Frontal cortex (tissue), 4 donors: ENCODE measurements around the gene HLA-DQB1. TPM values are rescaled to one million over a fixed set of nuclear protein-coding genes. Genes with fewer than 3 reads are reported as not detected.
"Not testable (repeated sequence)": the region's sequence is repeated elsewhere in the genome, so short reads cannot be mapped to it uniquely, and the experiment has no call there.

Experiments used
- DNase-seq, 2 donors: peaks; one replicate each; pipeline ENCODE4 v3.0.0; 2012; ENCODE audit warnings: low spot score in 2 of 2
- FAIRE-seq: peaks from 2 replicates; lab custom pipeline; 2012; peaks lifted over from hg19 to GRCh38; lab: Jason Lieb, UNC
- total RNA-seq: library from RNA; depleted of rRNA; stranded (reverse); fragments of >200 nt; gene quantifications from one replicate; pipeline ENCODE4 v1.2.3, GENCODE V29; 2014
- donor health status: control.
- donor health status: control.
- donor health status: control.

HLA-DQB1 gene
- total RNA-seq, 1 donor from 2014 or later: 0.41 TPM

DNA sequence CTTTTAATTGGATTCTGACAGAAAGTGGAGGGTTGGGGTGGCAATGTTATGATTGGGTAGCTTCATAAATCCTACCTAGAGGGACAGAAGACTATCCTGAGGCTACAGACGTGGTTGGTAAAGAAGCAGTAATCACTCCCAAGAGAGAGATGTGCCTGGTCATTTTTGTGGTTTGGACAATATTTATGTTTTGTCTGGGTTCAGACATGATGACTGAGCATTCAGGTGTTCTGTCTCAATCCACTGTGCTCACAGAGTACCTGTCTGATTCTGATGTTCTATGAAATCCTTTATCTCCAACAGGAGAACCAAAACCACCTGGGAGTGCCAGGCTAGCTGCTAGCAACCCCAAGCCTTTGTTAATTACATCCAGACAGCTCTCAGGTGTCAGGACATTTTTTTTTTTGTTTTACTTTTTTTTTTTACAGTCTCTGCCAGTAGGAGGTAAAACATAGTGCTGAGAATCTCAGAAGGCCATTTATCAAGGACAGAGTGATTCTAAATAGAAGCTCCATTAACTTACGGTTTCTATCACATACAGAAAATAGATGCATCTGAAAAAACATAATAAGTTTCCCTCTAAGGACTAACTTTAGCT, 30.8 kb downstream of the HLA-DQB1 start:
- DNase-seq: no peak
- FAIRE-seq: no peak

DNA sequence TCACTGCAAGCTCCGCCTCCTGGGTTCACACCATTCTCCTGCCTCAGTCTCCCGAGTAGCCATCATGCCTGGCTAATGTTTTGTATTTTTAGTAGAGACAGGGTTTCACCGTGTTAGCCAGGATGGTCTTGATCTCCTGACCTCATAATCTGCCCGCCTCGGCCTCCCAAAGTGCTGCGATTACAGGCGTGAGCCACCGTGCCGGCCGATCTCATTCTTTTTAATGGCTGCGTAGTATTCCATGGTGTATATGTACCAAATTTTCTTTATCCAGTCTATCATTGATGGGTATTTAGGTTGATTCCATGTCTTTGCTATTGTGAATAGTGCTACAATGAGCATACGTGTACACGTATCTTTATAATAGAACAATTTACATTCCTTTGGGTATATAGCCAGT, 36.7 kb downstream of the HLA-DQB1 start:
- not testable (repeated sequence) for DNase-seq, FAIRE-seq

DNA sequence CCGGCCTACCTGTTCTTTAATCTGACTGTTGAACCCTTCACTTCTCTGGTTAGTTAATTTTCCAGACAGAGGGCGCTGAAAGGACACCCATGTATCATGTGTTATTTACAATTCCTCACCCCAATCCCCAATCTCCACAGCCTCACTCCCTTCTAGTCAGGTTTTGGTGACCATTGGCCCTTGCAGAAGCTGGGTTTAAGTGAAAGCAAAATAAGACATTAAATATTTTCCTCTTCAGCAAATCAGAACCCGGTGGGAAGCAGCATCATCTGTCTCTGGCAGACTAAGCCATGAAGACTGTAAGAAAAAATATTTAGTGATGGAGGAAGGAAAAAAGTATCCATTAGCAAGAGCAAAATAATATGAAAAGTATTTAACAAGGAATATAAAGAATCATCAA, 38.6 kb downstream of the HLA-DQB1 start:
- DNase-seq (peak in 1 of 2 donors; percentile 33), FAIRE-seq (no peak)

DNA sequence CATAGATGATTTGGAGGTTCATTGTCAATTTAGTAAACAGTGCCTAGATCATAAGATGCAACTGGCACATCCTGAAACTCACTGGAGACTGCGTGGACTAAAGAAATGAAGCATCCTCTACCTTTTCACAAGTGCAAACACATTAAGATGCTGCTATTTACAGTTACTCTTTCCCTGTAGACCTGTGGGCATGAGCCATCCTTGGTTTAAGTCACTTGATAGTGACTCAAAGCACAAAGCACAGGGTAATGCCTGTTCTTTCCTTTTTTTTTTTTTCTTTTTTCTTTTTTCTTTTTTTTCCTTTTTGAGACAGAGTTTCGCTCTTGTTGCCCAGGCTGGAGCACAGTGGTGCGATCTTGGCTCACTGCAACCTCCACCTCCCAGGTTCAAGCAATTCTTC, 39.2 kb downstream of the HLA-DQB1 start:
- FAIRE-seq (no peak), DNase-seq (no peak)

DNA sequence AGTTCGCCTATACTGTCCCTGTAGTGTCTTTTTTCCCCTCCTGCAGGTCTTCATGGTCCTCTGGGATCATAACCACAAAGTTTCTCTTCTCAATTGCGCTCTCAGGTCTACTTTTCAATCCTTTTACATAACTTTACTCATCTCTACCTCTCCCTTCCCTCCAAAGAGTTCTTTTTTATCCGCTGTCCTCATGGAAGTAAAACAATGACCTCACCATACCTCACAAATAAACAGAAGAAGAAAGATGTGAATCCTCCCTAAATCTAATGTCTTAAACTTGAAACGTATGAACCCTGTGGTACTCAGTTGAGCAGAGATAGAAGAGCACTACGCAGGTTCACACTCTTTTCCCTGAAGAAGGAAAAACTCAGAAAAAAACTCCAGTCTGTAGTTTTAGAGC, 41.3 kb downstream of the HLA-DQB1 start:
- FAIRE-seq (no peak), DNase-seq (no peak)

DNA sequence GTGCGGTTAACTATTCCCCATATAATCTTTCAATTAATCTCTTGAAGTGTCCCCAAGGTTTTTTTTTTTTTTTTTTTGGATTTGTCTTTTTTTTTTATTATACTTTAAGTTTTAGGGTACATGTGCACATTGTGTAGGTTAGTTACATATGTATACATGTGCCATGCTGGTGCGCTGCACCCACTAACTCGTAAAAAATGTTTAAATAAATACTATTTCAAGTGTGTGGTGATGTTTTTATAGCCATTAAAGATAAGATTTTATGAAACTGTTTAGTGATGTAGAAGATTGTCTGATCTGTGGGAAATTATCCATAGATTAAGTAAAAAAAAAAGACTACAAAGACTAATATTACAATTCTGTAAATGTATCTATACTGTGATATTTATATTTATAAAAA, 41.9 kb downstream of the HLA-DQB1 start:
- FAIRE-seq (no peak), DNase-seq (no peak)

DNA sequence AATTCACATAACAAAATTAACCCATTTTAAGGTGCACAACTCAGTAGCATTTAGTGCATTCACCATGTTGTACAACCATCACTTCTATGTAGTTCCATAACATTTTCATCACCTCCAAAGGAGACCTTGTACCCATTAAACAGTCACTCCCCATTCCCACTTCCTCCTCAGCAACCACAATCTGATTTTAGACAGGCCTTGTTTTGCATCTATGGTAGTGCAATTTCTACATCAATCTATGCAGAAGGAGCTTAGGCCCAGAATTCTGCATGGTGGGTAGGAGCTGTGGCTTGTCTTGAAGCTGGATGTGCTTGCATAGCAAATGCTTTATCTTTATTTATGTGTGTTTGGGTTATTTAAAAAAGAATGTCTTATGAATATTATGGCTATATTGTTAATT, 42.8 kb downstream of the HLA-DQB1 start:
- DNase-seq (no peak), FAIRE-seq (no peak)

DNA sequence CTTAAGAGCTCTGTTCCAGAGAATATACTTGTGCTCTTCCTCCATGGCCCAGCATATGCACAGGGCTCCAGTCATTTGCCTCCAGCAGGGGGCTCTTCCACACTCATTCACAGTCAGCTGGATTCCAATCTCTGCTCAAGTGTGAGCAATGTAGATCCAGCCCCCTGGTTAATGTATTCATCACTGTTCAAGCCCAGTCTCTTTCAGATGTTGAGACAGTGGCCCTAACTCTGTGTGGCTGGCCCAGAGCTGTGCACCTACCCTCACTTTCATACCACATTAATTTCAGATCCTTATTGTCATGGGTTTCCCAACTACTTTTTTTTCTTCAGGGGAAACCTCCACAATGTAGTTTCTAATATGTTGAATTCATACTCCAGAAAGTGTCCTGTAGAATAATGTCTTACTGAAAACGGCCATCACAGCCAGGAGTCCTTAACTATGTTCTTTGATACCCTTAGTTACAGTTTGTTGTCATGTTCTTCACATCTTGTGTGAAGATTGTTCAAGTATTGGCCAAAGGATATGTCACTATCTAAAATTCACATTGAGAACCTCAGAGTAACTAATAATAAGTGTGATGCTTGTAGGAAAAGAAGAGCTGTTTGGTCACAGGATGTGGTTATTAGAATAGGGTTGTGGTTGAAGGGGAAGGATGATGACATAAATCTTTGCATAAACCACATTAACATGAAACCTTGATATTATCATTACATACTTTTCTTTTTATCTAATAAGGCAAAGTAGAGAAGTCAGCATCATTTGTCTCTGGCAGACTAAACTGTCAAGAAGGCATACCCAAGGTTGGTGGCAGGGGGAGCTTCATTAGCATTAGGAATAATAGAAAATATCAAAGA, 43.7 kb downstream of the HLA-DQB1 start:
- DNase-seq (no peak), FAIRE-seq (no peak)

DNA sequence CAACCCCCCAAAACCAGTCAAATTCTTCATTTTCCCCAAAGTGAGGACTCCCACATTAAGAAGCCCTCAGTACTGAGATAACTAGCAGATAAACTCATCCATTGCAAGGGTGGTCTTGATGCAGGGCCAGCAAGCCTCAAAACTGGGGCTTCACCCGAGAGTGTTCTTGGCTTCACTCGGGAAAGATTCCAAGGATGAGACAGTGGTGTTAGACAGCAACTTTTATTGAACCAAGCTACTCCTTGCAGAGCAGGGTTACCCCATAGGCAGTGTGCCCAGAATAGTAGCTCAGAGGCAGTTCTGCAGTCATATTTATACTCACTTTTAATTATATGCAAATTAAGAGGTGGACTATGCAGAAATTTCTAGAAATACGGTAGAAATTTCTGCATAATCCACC, 45.1 kb downstream of the HLA-DQB1 start:
- no peak for FAIRE-seq
- no peak for DNase-seq

DNA sequence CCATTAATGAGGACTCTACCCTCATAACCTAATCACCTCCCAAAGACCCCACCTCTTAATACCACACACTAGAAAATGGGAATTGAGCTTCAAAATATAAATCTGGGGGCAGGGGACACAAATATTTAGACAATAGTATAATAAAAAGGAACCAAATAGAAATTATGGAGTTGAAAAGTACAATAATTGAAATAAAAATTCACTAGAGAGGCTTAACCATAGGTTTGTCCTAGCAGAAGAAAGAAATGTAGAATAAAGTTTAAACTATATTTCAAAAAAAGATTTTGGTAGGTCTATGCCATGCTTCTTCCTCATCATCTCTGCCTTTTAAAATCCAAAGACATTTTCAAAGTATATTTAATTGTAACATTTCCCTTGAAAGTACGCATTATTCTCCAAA, 48.7 kb downstream of the HLA-DQB1 start:
- no peak for FAIRE-seq

DNA sequence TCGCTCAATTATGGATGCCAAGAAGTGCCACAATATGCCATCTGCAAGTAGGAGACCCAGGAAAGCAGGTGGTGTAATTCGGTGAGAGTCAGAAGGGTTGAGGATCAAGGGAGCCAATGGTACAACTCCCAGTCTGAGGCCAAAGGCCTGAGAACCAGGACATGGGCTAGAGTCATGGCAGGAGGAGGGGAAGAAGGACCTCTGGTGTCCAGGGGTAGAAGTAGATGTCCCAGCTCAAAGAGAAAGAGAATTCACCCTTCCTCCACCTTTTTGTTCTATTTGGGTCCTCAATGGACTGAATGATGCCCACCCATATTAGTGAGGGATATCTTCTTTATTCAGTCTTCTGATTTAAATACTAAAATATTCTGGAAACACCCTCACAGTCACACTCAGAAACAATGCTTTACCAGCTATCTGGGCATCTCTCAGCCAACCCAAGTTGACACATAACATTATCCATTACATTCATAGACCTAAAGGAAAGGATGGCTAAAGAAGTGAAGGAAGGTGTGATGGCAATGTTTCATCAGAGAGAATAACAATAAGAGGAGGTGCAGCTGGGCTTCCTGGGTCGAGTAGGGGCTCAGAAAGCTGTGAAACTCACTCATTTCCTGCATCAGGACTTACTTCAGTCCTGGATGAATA, 50.4 kb downstream of the HLA-DQB1 start:
- FAIRE-seq: no peak

More for the DNA sequence above, 48.7 kb downstream of the HLA-DQB1 start:
- no peak for DNase-seq

DNA sequence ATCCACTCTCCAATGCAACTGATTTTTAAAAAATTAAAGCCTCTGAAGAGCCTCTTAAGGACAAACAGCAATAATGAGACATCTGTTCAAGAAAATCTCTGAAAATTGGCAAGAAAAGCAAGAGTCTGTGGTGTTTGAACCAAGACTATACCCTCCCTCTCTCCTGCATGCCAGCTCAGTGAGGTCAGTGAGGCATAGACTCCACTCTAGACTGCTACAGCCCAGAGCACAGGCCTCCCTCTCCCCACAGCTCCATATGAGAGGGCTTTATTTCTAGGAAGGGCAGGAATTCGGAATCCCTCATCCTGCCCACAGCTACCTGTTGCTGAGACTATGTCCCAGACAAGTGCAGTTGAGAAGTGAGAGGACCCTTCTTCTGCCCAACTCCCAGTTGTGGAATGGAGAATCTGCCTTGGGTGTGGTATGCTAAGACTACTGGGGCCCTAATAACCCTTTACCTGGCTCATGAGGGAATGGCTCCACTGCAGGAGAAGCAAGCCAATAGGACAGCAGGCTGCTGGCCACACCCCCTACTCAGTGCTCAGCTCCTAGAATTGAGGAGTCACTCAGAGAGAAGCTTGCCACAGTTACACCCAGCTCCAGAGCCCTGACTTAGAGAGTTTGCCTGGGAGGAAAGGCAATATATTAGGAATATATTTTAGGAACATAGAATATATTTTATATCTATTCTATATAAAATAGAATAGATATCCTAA, 51.9 kb downstream of the HLA-DQB1 start:
- DNase-seq (no peak), FAIRE-seq (no peak)

More for the DNA sequence above, 50.4 kb downstream of the HLA-DQB1 start:
- no peak for DNase-seq

DNA sequence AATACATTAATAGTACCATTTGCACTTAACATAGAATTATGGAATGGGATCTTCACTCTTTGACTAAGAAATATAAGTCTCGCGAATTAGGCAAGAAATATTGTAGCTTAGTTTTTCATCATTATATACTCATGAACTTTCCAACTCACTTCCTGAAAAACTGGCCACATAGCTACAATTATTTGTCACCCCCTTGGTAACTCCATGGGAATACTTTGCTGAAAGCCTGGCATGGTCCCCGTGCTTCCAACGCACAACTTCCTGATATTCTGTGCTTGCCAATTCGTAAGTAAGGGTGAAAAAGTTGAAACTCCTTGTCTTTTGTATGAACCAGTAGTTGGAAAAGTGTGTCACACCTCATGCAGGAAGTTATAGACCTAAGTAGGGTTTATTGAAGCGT, 53.0 kb downstream of the HLA-DQB1 start:
- DNase-seq (no peak), FAIRE-seq (no peak)

DNA sequence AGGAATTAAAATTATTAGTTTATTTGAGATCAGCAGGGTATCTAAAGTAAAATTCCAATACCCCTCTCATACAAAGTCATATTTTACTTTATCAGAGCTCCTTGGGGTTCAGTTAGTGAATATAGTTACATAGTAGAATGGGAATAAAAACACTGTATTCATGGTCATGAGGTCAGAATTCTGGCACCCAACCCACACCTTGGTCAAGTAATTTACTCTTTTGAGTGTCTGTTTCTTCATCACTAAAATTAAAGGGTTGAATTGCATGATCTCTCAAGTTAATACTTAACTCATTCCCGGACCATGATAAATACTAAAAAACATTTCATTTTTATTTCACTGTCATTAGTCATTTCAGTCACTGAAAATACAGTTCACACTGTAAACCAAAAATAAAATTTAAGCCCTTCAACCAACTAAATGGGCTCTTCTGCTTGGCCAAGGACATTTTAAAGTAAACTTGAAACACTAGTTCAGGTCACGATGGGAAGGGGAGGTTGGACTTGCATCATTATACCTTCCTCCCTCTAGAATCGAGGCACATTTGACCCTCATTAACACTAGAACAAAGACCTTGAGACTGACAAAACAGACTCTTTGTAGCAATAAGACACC, 55.7 kb downstream of the HLA-DQB1 start:
- DNase-seq (no peak), FAIRE-seq (no peak)

DNA sequence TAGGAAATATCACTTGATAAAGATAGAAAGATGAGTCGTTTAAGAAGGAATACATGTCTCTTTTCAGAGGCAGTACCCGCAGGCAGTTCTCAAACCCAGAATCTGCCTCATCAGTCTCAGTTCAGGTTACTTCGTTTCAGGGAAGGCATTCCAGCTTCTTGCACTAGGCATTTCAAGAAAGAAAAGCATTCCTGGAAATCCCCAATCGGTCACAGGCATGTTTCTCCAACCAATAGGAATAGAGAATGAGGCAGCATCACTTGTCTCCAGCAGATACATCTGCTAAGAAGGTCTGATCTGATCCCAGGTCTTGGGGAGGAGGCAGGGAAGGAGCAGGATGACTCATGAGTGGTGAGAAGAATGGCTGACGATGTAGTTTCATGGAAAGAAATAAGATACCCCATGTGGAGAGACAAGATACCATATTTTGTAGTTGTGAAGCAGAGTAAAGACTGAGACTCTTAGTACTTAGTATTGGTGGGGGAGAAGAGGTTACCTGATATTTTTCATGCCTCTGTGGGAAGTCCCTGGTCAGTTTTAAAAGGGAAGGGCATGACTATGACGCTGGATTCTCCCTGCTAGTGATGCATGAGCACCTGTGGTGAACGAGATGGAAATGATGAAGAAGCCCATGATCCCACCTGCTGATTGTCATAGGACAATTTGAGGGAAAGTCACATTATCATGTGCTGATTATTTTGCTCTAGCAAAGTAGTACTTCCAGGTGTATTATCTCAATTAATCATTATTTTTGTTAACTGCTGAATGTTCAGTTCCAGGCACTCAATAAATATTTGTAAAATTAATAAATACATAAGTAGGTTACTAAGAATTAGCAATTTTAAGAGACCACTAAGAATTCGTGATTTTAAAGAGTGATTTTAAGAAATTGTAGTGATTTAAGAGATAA, 56.5 kb downstream of the HLA-DQB1 start:
- FAIRE-seq (no peak), DNase-seq (peak; percentile 29 to 58)
